Keratinocyte (primary cell): Measurements from ENCODE around the gene RPS16.
A peak's percentile ranks its signal among the peaks of the same experiment; 100 is the strongest.

Experiments used
- CTCF ChIP-seq, 3 experiments: IDR thresholded peaks in 1 of 3; conservative IDR thresholded peaks in 1 of 3; optimal IDR thresholded peaks in 1 of 3; 2 replicates in 2 of 3; 3 replicates in 1 of 3; pipeline versions ENCODE3 to v1.5.1; 2011; ENCODE audit warnings: low read length in 3 of 3, mild to moderate bottlenecking in 3 of 3, moderate library complexity in 2 of 3, control low read depth in 1 of 3, inconsistent platforms in 1 of 3; ENCODE audit not compliant: insufficient read depth in 2 of 3; ENCODE audit errors: extremely low read depth in 1 of 3
- EZH2 ChIP-seq: IDR thresholded peaks from one replicate; pipeline ENCODE4 v1.6.1; 2012; ENCODE audit warnings: inconsistent platforms, mild to moderate bottlenecking, low read length, moderate library complexity

DNA sequence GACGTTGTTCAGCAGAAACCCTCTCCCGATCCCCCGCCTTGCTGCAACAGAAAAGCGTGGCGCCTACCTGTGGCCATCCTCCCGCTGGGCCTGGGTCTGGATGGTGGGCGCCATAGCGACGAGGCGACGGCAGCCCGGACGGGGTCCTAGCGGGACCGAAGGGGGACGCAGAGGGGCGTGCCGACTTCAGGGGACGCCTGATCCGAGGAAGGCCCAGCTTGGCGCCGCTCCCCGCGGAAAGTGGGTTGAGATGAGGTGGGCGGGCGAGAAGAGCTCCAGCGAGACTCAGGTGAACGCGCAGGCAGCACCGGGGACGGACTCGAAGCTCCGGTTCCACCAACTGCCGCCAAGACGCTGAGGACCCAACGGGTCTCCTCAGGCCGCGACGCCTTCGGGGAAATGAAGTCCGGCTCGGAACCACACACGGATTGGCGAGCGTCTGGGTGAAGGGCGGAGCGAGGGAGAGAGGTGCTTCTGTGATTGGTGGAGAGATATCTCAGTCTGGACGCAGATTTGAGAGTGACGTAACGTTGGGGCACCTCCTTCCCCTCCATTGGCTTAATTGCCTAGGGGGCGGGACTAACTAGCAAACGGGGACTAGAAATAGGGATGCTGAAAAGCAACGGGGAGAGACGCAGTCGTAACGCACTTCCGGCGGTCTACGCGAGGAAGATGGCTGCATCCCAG is 44.9 kb downstream of the RPS16 start, which contains the start of the genes MED29 and PAF1:
- peak in 1 of 3 experiments; percentile 15 for TF ChIP-seq CTCF (optimal IDR thresholded peaks at IDR 0.05 in 1 of 3, IDR thresholded peaks at IDR 0.05 in 1 of 3, conservative IDR thresholded peaks at IDR 0.05 in 1 of 3; ENCODE audit: extremely low read depth in 1 of 3, insufficient read depth in 2 of 3, low read length in 3 of 3)
- TF ChIP-seq EZH2: no peak
